ENCODE data around the gene PLIN4. TPM values are rescaled to one million over a fixed set of nuclear protein-coding genes. Genes with fewer than 3 reads are reported as not detected.

The PLIN4 gene
- total RNA-seq, 4 donors from 2014 or later, result 1.4 to 6.7 (median 2.4) TPM

GRCh38 chr19:4492337-4493103 lies 25.8 kb downstream of the PLIN4 start:
- no peak for DNase-seq
- Histone ChIP-seq H3K27ac (no peak overlapping the region), H3K4me3 (no peak overlapping the region), H3K9me3 (no peaks in the 10 kb centered on the region), H3K27me3 (no peaks in the 10 kb centered on the region), H3K4me1 (no peaks in the 10 kb centered on the region), H3K36me3 (peaks cover 22 to 92% (median 33%) of the 10 kb centered on the region in 3 donors)
- intact Hi-C loops (cut with DNase I), result no loop called here
- WGBS, 2 donors, result 100% methylated on average over 2 to 3 of the region's 3 CpGs
- TF ChIP-seq POLR2A (IDR thresholded peaks at IDR 0.05), result no peak
- no peak for TF ChIP-seq CTCF (IDR thresholded peaks at IDR 0.05)

GRCh38 chr19:4491446-4491845 lies 26.8 kb downstream of the PLIN4 start:
- Histone ChIP-seq H3K4me3 (no peak overlapping the region), H3K9me3 (no peaks in the 10 kb centered on the region), H3K27ac (no peak overlapping the region), H3K4me1 (no peaks in the 10 kb centered on the region), H3K27me3 (no peaks in the 10 kb centered on the region), H3K36me3 (peaks cover 22 to 92% (median 32%) of the 10 kb centered on the region in 3 donors)
- DNase-seq, result no peak
- 80 to 96% methylated on average over 4 to 5 of the region's 21 CpGs for WGBS, 2 donors
- intact Hi-C loops (cut with DNase I), result no loop called here
- TF ChIP-seq POLR2A (IDR thresholded peaks at IDR 0.05), result no peak
- no peak for TF ChIP-seq CTCF (IDR thresholded peaks at IDR 0.05)

- WGBS, 2 donors, result 91 to 97% methylated on average over 11 to 21 of the region's 29 CpGs
- H3K4me3 ChIP-seq, result no peak overlapping the region
- H3K4me1 ChIP-seq, result no peaks in the 10 kb centered on the region
- no peak overlapping the region for H3K27ac ChIP-seq
- H3K27me3 ChIP-seq, result no peaks in the 10 kb centered on the region
- TF ChIP-seq CTCF (IDR thresholded peaks at IDR 0.05) (no peak), POLR2A (IDR thresholded peaks at IDR 0.05) (no peak)
- peaks cover 9 to 78% (median 11%) of the 10 kb centered on the region in 3 donors for H3K36me3 ChIP-seq
- no peak for DNase-seq
- intact Hi-C loops (cut with DNase I), result no loop called here
- H3K9me3 ChIP-seq, result no peaks in the 10 kb centered on the region
Observed at GRCh38 chr19:4488496-4488895, 29.8 kb downstream of the PLIN4 start.

- Histone ChIP-seq H3K36me3 (peaks cover 4 to 84% (median 9%) of the 10 kb centered on the region in 3 donors), H3K27me3 (no peaks in the 10 kb centered on the region), H3K4me1 (no peaks in the 10 kb centered on the region), H3K4me3 (no peak overlapping the region), H3K9me3 (no peaks in the 10 kb centered on the region), H3K27ac (no peak overlapping the region)
- intact Hi-C loops (cut with DNase I), result no loop called here
- WGBS, 2 donors, result 85 to 90% methylated on average over 9 to 10 of the region's 11 CpGs
- DNase-seq, result no peak
- no peak for TF ChIP-seq CTCF (IDR thresholded peaks at IDR 0.05)
- TF ChIP-seq POLR2A (IDR thresholded peaks at IDR 0.05), result no peak
Observed at GRCh38 chr19:4487572-4487971, 30.7 kb downstream of the PLIN4 start.

- Histone ChIP-seq H3K36me3 (peaks cover 3 to 82% (median 6%) of the 10 kb centered on the region in 3 donors), H3K9me3 (no peaks in the 10 kb centered on the region), H3K27ac (no peak overlapping the region), H3K4me3 (no peak overlapping the region), H3K27me3 (no peaks in the 10 kb centered on the region), H3K4me1 (no peaks in the 10 kb centered on the region)
- intact Hi-C loops (cut with DNase I), result no loop called here
- WGBS, 2 donors, result 88 to 91% methylated on average over 17 to 19 of the region's 19 CpGs
- no peak for DNase-seq
- TF ChIP-seq POLR2A (IDR thresholded peaks at IDR 0.05) (no peak), CTCF (IDR thresholded peaks at IDR 0.05) (no peak)
Observed at GRCh38 chr19:4483385-4483784, 34.9 kb downstream of the PLIN4 start.
